Trophoblast cell (in vitro differentiated cells and primary cell): ENCODE data around the gene SFT2D2.

Experiments used
- DNase-seq, 2 donors: peaks; one replicate each; pipeline ENCODE4 v3.0.0-alpha.2; 2016
- H2AFZ ChIP-seq: 2 replicates; pipeline ENCODE4 v1.6.1; 2013; ENCODE audit warnings: low read length, moderate library complexity, mild to moderate bottlenecking; ENCODE audit not compliant: insufficient read depth, poor library complexity
- H2AK5ac ChIP-seq: 2 replicates; pipeline ENCODE4 v1.6.1; 2013; ENCODE audit warnings: mild to moderate bottlenecking, low read length
- H2BK120ac ChIP-seq: 2 replicates; pipeline ENCODE4 v1.6.1; 2013; ENCODE audit warnings: low read length, mild to moderate bottlenecking, moderate library complexity; ENCODE audit not compliant: insufficient read depth, poor library complexity
- H2BK12ac ChIP-seq: 2 replicates; pipeline ENCODE4 v1.6.1; 2013; ENCODE audit warnings: mild to moderate bottlenecking, low read length, moderate library complexity
- H2BK5ac ChIP-seq: 2 replicates; pipeline ENCODE4 v1.6.1; 2013; ENCODE audit warnings: low read length, low read depth, moderate library complexity, mild to moderate bottlenecking; ENCODE audit not compliant: poor library complexity
- H3K14ac ChIP-seq: 2 replicates; pipeline ENCODE4 v1.6.1; 2013; ENCODE audit warnings: mild to moderate bottlenecking, low read length
- H3K18ac ChIP-seq: 2 replicates; pipeline ENCODE4 v1.6.1; 2013; ENCODE audit warnings: mild to moderate bottlenecking, low read length
- H3K23ac ChIP-seq: 2 replicates; pipeline ENCODE4 v1.6.1; 2013; ENCODE audit warnings: low read length
- H3K27ac ChIP-seq: 2 replicates; pipeline ENCODE4 v1.5.1; 2013; ENCODE audit warnings: low read depth, mild to moderate bottlenecking, inconsistent platforms, low read length, moderate library complexity
- H3K27me3 ChIP-seq: 2 replicates; pipeline ENCODE4 v1.6.1; 2013; ENCODE audit warnings: inconsistent platforms, mild to moderate bottlenecking, low read length, moderate library complexity; ENCODE audit not compliant: insufficient read depth
- H3K36me3 ChIP-seq, 2 experiments: 1 replicate in 1 of 2; 2 replicates in 1 of 2; pipeline ENCODE4 v1.6.1; 2013; ENCODE audit warnings: low read length in 2 of 2, mild to moderate bottlenecking in 2 of 2, moderate library complexity in 1 of 2; ENCODE audit not compliant: insufficient read depth in 2 of 2, control insufficient read depth in 1 of 2
- H3K4ac ChIP-seq: 2 replicates; pipeline ENCODE4 v1.6.1; 2013; ENCODE audit warnings: low read depth, mild to moderate bottlenecking, low read length, moderate library complexity
- H3K4me1 ChIP-seq, 2 experiments: 1 replicate in 1 of 2; 2 replicates in 1 of 2; pipeline ENCODE4 v1.6.1; 2013; ENCODE audit warnings: low read length in 2 of 2, mild to moderate bottlenecking in 2 of 2, moderate library complexity in 1 of 2; ENCODE audit not compliant: insufficient read depth in 2 of 2, control insufficient read depth in 1 of 2
- H3K4me2 ChIP-seq: 2 replicates; pipeline ENCODE4 v1.6.1; 2013; ENCODE audit warnings: inconsistent platforms, mild to moderate bottlenecking, low read length, moderate library complexity
- H3K4me3 ChIP-seq: 2 replicates; pipeline ENCODE4 v1.5.1; 2013; ENCODE audit warnings: mild to moderate bottlenecking, low read depth, low read length, inconsistent platforms
- H3K79me1 ChIP-seq: one replicate; pipeline ENCODE4 v1.6.1; 2013; ENCODE audit warnings: low read length
- H3K79me2 ChIP-seq: 2 replicates; pipeline ENCODE4 v1.6.1; 2013; ENCODE audit warnings: low read length, mild to moderate bottlenecking; ENCODE audit not compliant: control insufficient read depth, insufficient read depth, poor library complexity
- H3K9ac ChIP-seq: 2 replicates; pipeline ENCODE4 v1.6.1; 2013; ENCODE audit warnings: mild to moderate bottlenecking, low read length
- H3K9me3 ChIP-seq: 2 replicates; pipeline ENCODE4 v1.6.1; 2013; ENCODE audit warnings: low read depth, mild to moderate bottlenecking, control low read depth, inconsistent platforms, low read length; ENCODE audit not compliant: insufficient read depth
- H4K12ac ChIP-seq: 2 replicates; pipeline ENCODE4 v1.6.1; 2013; ENCODE audit warnings: low read depth, mild to moderate bottlenecking, low read length, moderate library complexity
- H4K8ac ChIP-seq: 2 replicates; pipeline ENCODE4 v1.6.1; 2013; ENCODE audit warnings: low read depth, mild to moderate bottlenecking, low read length, moderate library complexity
- H4K91ac ChIP-seq: one replicate; pipeline ENCODE4 v1.6.1; 2013; ENCODE audit warnings: low read depth, mild to moderate bottlenecking, low read length, moderate library complexity
- WGBS: extraction: QIAGEN DNeasy Blood & Tissue Kit; methylation state at CpG from one replicate; pipeline ENCODE4 v1.1.7; 2013; ENCODE audit warnings: missing lambda C conversion rate; ENCODE audit not compliant: insufficient read length, insufficient coverage; ENCODE audit errors: extremely low coverage; 5-methylcytosine and 5-hydroxymethylcytosine counted together

Gene SFT2D2

GRCh38 chr1:168195199-168196135, 30.3 kb upstream of the SFT2D2 start:
- Histone ChIP-seq H3K9me3 (no peaks in the 10 kb centered on the region), H3K27ac (no peak overlapping the region), H3K4ac (no peak overlapping the region), H3K4me2 (no peak overlapping the region), H2BK5ac (no peak overlapping the region), H4K12ac (no peak overlapping the region), H3K36me3 (peaks cover 5% of the 10 kb centered on the region in 2 experiments), H3K9ac (no peak overlapping the region), H3K79me1 (no peaks in the 10 kb centered on the region), H3K4me1 (peaks cover 2% of the 10 kb centered on the region in 2 experiments), H4K91ac (no peak overlapping the region), H3K4me3 (no peak overlapping the region), H3K27me3 (no peaks in the 10 kb centered on the region), H2BK12ac (no peak overlapping the region), H3K23ac (no peak overlapping the region), H3K14ac (no peak overlapping the region), H3K18ac (no peak overlapping the region), H2BK120ac (no peak overlapping the region), H3K79me2 (no peaks in the 10 kb centered on the region), H2AFZ (no peak overlapping the region), H2AK5ac (no peak overlapping the region), H4K8ac (no peak overlapping the region)
- WGBS, result no CpG with 5 or more reads among the region's 4 CpGs
- peak; percentile 22 to 62 for DNase-seq

DNA sequence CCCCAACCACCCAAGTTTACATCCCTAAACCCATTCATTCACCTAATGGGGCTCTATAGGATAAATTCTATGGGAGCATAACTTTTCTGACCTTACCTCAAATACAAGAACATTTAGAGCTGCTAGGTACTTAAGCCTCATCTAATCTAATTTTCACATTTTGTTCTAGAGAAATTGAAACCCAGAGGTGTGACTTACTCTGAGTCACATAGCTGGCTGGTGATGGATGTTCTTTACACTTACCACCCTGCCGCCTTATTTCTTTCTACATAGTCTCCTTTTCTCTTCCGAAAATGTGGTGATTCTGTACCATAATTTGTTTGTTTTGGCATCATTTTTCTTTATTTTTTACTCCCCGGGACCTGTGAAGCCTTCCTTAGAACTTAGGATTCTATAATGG, 26.7 kb upstream of the SFT2D2 start:
- no peak overlapping the region for H3K23ac ChIP-seq
- H2AK5ac ChIP-seq, result no peak overlapping the region
- H3K79me1 ChIP-seq, result no peaks in the 10 kb centered on the region
- no peak overlapping the region for H3K9ac ChIP-seq
- peaks cover 2 to 5% of the 10 kb centered on the region in 2 experiments for H3K36me3 ChIP-seq
- H3K4me3 ChIP-seq, result no peak overlapping the region
- no peaks in the 10 kb centered on the region for H3K79me2 ChIP-seq
- no peak overlapping the region for H3K4ac ChIP-seq
- no peak overlapping the region for H2BK120ac ChIP-seq
- H3K4me1 ChIP-seq, result peaks cover 4 to 7% of the 10 kb centered on the region in 2 experiments
- H4K8ac ChIP-seq, result no peak overlapping the region
- H4K12ac ChIP-seq, result no peak overlapping the region
- H2AFZ ChIP-seq, result no peak overlapping the region
- H3K27ac ChIP-seq, result no peak overlapping the region
- H2BK5ac ChIP-seq, result no peak overlapping the region
- H3K14ac ChIP-seq, result no peak overlapping the region
- H3K4me2 ChIP-seq, result no peak overlapping the region
- no peak overlapping the region for H4K91ac ChIP-seq
- H3K18ac ChIP-seq, result no peak overlapping the region
- no peaks in the 10 kb centered on the region for H3K27me3 ChIP-seq
- no peak overlapping the region for H2BK12ac ChIP-seq
- WGBS, result no CpG with 5 or more reads among the region's 3 CpGs
- no peak for DNase-seq
- no peaks in the 10 kb centered on the region for H3K9me3 ChIP-seq

DNA sequence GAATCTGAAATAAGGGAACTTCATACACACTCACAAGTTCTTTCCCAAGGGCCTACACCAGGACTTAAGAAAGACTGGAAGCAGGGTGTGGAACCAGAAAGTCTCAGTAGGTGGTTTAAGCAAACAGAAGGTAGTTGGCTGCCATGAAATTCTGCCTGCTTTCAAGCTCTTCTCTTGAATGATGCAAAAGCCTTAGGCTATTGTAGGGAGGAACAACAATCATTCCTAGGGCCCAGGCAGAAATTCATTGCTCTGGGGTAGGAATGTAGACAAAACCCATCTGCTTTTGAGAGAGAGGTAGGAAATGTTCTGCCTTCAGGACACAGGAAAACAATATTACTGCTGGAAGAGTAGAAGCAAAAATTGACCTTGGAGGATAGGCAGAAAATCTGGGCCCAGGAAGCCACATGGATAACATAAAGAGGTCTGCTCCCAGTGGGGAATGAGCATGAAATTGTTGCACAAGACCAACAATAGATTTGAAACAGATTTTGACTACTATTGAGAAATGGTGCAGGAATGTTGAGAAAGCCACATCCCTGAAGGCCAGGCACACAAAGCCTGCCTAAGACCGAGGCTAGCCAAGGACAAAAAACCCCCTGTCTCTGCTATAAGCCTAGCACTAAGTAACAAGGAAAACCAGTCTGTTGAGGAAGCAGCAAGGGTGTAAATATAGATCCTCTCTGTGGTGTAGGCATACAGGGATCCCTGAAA, 22.7 kb upstream of the SFT2D2 start:
- H3K4me3 ChIP-seq, result no peak overlapping the region
- H2BK5ac ChIP-seq, result no peak overlapping the region
- no peak overlapping the region for H3K18ac ChIP-seq
- no peaks in the 10 kb centered on the region for H3K27me3 ChIP-seq
- H4K91ac ChIP-seq, result no peak overlapping the region
- DNase-seq, result peak; percentile 66 to 85
- peaks cover 0 to 2% of the 10 kb centered on the region in 2 experiments for H3K36me3 ChIP-seq
- no peak overlapping the region for H2AK5ac ChIP-seq
- no peak overlapping the region for H3K14ac ChIP-seq
- H2BK120ac ChIP-seq, result no peak overlapping the region
- H3K4me2 ChIP-seq, result no peak overlapping the region
- H2AFZ ChIP-seq, result no peak overlapping the region
- no peaks in the 10 kb centered on the region for H3K79me1 ChIP-seq
- no peak overlapping the region for H3K9ac ChIP-seq
- WGBS, result no CpG with 5 or more reads among the region's 1 CpG
- peaks cover 2 to 5% of the 10 kb centered on the region in 2 experiments for H3K4me1 ChIP-seq
- no peak overlapping the region for H3K23ac ChIP-seq
- H3K79me2 ChIP-seq, result no peaks in the 10 kb centered on the region
- H4K12ac ChIP-seq, result no peak overlapping the region
- H3K27ac ChIP-seq, result peak overlapping the region; percentile 55
- H4K8ac ChIP-seq, result no peak overlapping the region
- H3K9me3 ChIP-seq, result no peaks in the 10 kb centered on the region
- no peak overlapping the region for H3K4ac ChIP-seq
- peak overlapping the region; percentile 32 for H2BK12ac ChIP-seq

GRCh38 chr1:168206111-168206510, 19.7 kb upstream of the SFT2D2 start:
- Histone ChIP-seq H3K9ac (no peak overlapping the region), H3K23ac (no peak overlapping the region), H3K27me3 (no peaks in the 10 kb centered on the region), H4K12ac (no peak overlapping the region), H4K8ac (no peak overlapping the region), H2BK5ac (no peak overlapping the region), H3K4me3 (no peak overlapping the region), H3K4ac (no peak overlapping the region), H3K79me1 (no peaks in the 10 kb centered on the region), H4K91ac (no peak overlapping the region), H3K14ac (no peak overlapping the region), H3K4me2 (no peak overlapping the region), H3K79me2 (no peaks in the 10 kb centered on the region), H2AFZ (no peak overlapping the region), H3K27ac (no peak overlapping the region), H3K36me3 (no peaks in the 10 kb centered on the region), H3K18ac (no peak overlapping the region), H3K9me3 (no peaks in the 10 kb centered on the region), H2AK5ac (no peak overlapping the region), H3K4me1 (peaks cover 2 to 5% of the 10 kb centered on the region in 2 experiments), H2BK12ac (no peak overlapping the region), H2BK120ac (no peak overlapping the region)
- DNase-seq, result no peak
